Measurements from ENCODE around the gene CNKSR2. TPM values are rescaled to one million over a fixed set of nuclear protein-coding genes. Genes with fewer than 3 reads are reported as not detected.

Gene CNKSR2
- polyA plus RNA-seq, 2 donors = 0.07 to 0.10 TPM

GRCh38 chrX:21559417-21559816 is 185.2 kb downstream of the CNKSR2 start:
- no peak overlapping the region for H3K27ac ChIP-seq (ENCODE audit: low read depth in 2 of 2, low read length in 1 of 2)
- no peaks in the 10 kb centered on the region for H3K27me3 ChIP-seq (ENCODE audit: control insufficient read depth in 1 of 2, insufficient read depth in 2 of 2, low read length in 2 of 2)
- WGBS, 2 donors = 37 to 54% methylated on average over 2 of the region's 2 CpGs
- no peaks in the 10 kb centered on the region for H3K36me3 ChIP-seq (ENCODE audit: control insufficient read depth in 2 of 2, insufficient read depth in 2 of 2, low read length in 1 of 2)
- H3K4me3 ChIP-seq (ENCODE audit: low read depth in 1 of 2, low read length in 2 of 2) = no peak overlapping the region
- no peaks in the 10 kb centered on the region for H3K4me1 ChIP-seq (ENCODE audit: control insufficient read depth in 2 of 2, insufficient read depth in 2 of 2, low read length in 1 of 2)
- no peaks in the 10 kb centered on the region for H3K9me3 ChIP-seq (ENCODE audit: control insufficient read depth in 2 of 2, insufficient read depth in 1 of 2, low read depth in 1 of 2, low read length in 1 of 2)

DNA sequence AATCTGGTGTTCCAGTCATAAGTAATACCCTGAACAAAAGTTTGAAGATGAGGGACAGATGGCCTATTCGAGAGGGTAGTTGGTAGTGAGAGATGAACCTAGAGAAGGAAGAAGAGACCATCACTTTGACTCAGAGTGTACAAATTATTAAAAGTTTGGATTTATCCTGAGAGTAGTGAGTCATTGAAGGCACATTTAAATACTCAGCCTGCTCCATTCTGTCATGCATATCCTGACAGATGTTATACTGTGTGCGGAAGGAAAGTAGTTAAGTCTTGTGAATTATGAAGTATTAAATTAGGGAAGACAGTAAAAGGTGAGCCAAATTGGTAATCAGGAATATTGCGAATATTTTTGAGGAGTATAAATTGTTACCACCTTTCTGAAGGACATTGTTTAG is 190.8 kb downstream of the CNKSR2 start:
- no peaks in the 10 kb centered on the region for H3K9me3 ChIP-seq (ENCODE audit: control insufficient read depth in 2 of 2, insufficient read depth in 1 of 2, low read depth in 1 of 2, low read length in 1 of 2)
- no peaks in the 10 kb centered on the region for H3K36me3 ChIP-seq (ENCODE audit: control insufficient read depth in 2 of 2, insufficient read depth in 2 of 2, low read length in 1 of 2)
- no peaks in the 10 kb centered on the region for H3K4me1 ChIP-seq (ENCODE audit: control insufficient read depth in 2 of 2, insufficient read depth in 2 of 2, low read length in 1 of 2)
- 80 to 93% methylated on average over 3 of the region's 3 CpGs for WGBS, 2 donors
- no peak overlapping the region for H3K27ac ChIP-seq (ENCODE audit: low read depth in 2 of 2, low read length in 1 of 2)
- H3K4me3 ChIP-seq (ENCODE audit: low read depth in 1 of 2, low read length in 2 of 2) = no peak overlapping the region
- no peaks in the 10 kb centered on the region for H3K27me3 ChIP-seq (ENCODE audit: control insufficient read depth in 1 of 2, insufficient read depth in 2 of 2, low read length in 2 of 2)

GRCh38 chrX:21574793-21575192 is 200.6 kb downstream of the CNKSR2 start:
- Histone ChIP-seq H3K27ac (ENCODE audit: low read depth in 2 of 2, low read length in 1 of 2) (no peak overlapping the region), H3K27me3 (ENCODE audit: control insufficient read depth in 1 of 2, insufficient read depth in 2 of 2, low read length in 2 of 2) (no peaks in the 10 kb centered on the region), H3K36me3 (ENCODE audit: control insufficient read depth in 2 of 2, insufficient read depth in 2 of 2, low read length in 1 of 2) (no peaks in the 10 kb centered on the region), H3K4me3 (ENCODE audit: low read depth in 1 of 2, low read length in 2 of 2) (no peak overlapping the region), H3K4me1 (ENCODE audit: control insufficient read depth in 2 of 2, insufficient read depth in 2 of 2, low read length in 1 of 2) (no peaks in the 10 kb centered on the region), H3K9me3 (ENCODE audit: control insufficient read depth in 2 of 2, insufficient read depth in 1 of 2, low read depth in 1 of 2, low read length in 1 of 2) (peaks cover 0 to 2% of the 10 kb centered on the region in 2 donors)
- WGBS, 2 donors = 76 to 91% methylated on average over 1 of the region's 1 CpG

DNA sequence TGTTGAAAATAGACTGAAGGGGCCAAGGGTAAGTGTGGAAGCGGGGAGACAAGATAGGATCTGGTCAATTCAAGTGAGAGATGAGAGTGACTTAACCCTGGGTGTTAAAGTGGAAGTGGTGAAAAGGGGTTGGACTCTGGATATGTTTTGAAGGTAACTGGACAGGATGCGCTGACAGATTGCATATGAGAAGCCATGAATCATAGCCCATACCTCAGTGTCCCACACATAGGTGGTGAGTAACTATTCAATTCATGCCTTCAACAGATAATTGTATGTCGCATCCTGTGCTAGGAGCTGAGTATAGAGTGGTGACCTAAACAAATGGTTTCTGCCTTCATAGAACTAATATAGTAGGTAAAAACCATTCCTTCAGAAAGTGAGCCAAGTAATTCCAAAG is 207.3 kb downstream of the CNKSR2 start:
- no peaks in the 10 kb centered on the region for H3K36me3 ChIP-seq (ENCODE audit: control insufficient read depth in 2 of 2, insufficient read depth in 2 of 2, low read length in 1 of 2)
- H3K4me1 ChIP-seq (ENCODE audit: control insufficient read depth in 2 of 2, insufficient read depth in 2 of 2, low read length in 1 of 2) = no peaks in the 10 kb centered on the region
- H3K27me3 ChIP-seq (ENCODE audit: control insufficient read depth in 1 of 2, insufficient read depth in 2 of 2, low read length in 2 of 2) = no peaks in the 10 kb centered on the region
- no peak overlapping the region for H3K4me3 ChIP-seq (ENCODE audit: low read depth in 1 of 2, low read length in 2 of 2)
- H3K9me3 ChIP-seq (ENCODE audit: control insufficient read depth in 2 of 2, insufficient read depth in 1 of 2, low read depth in 1 of 2, low read length in 1 of 2) = no peaks in the 10 kb centered on the region
- 88 to 92% methylated on average over 3 of the region's 3 CpGs for WGBS, 2 donors
- H3K27ac ChIP-seq (ENCODE audit: low read depth in 2 of 2, low read length in 1 of 2) = no peak overlapping the region

DNA sequence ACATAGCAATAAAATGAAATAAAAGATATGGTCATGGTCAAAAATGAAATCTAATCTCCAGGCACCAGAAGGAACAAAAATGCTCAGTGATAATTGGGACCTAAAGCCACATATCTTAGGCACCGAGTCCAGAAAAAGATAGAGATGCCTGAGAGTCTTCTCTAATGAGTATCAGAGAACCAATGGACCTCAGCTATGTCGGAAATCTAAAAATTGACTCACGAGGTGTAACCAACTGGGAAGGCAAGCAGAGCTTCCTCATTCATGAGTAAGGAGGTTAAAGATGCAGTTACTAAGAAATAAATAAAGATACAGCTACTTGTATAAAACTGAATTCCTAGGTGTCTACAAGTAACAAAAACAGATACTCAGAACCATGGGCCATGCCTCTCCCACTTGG is 211.8 kb downstream of the CNKSR2 start:
- no peak overlapping the region for H3K4me3 ChIP-seq (ENCODE audit: low read depth in 1 of 2, low read length in 2 of 2)
- 76 to 86% methylated on average over 3 of the region's 3 CpGs for WGBS, 2 donors
- no peaks in the 10 kb centered on the region for H3K27me3 ChIP-seq (ENCODE audit: control insufficient read depth in 1 of 2, insufficient read depth in 2 of 2, low read length in 2 of 2)
- no peaks in the 10 kb centered on the region for H3K9me3 ChIP-seq (ENCODE audit: control insufficient read depth in 2 of 2, insufficient read depth in 1 of 2, low read depth in 1 of 2, low read length in 1 of 2)
- no peaks in the 10 kb centered on the region for H3K4me1 ChIP-seq (ENCODE audit: control insufficient read depth in 2 of 2, insufficient read depth in 2 of 2, low read length in 1 of 2)
- no peak overlapping the region for H3K27ac ChIP-seq (ENCODE audit: low read depth in 2 of 2, low read length in 1 of 2)
- no peaks in the 10 kb centered on the region for H3K36me3 ChIP-seq (ENCODE audit: control insufficient read depth in 2 of 2, insufficient read depth in 2 of 2, low read length in 1 of 2)

DNA sequence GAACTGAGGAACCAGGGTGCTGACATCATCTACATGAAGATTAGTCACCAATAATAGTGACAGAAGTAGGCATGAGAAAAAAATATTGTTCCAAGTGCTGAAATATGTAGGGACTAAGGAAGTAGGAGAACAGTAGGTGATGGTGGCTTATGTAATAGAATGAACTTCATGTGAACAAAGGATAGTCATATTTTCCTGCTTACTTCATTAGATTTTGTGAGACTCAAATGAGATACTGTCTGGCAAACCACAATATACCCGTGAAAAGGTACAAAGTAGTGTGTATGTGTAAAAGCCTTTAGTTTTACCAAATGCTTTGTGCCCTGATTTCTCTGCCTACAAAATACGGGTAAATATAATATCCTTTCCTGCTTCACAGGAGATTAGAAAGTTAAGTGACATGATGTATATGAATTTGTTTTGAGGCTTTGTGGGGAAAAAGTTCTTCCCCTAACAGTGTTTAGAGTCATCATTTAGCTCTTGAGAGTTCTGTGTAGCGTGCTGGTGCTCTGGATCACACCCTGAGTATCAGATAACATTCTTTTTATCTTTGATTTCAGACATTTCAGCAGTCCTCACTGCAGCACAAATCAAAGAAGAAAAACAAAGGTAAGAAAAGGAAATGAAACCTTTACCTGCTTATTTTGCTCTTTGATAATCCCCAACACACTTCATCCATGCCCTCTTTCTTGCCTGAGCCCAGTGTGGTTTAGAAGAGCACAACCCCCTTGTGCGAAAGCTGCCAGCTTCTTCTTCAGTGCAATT is 216.0 kb downstream of the CNKSR2 start:
- WGBS, 2 donors = 62 to 80% methylated on average over 4 of the region's 4 CpGs
- Histone ChIP-seq H3K9me3 (ENCODE audit: control insufficient read depth in 2 of 2, insufficient read depth in 1 of 2, low read depth in 1 of 2, low read length in 1 of 2) (no peaks in the 10 kb centered on the region), H3K27ac (ENCODE audit: low read depth in 2 of 2, low read length in 1 of 2) (no peak overlapping the region), H3K4me3 (ENCODE audit: low read depth in 1 of 2, low read length in 2 of 2) (no peak overlapping the region), H3K36me3 (ENCODE audit: control insufficient read depth in 2 of 2, insufficient read depth in 2 of 2, low read length in 1 of 2) (no peaks in the 10 kb centered on the region), H3K4me1 (ENCODE audit: control insufficient read depth in 2 of 2, insufficient read depth in 2 of 2, low read length in 1 of 2) (no peaks in the 10 kb centered on the region), H3K27me3 (ENCODE audit: control insufficient read depth in 1 of 2, insufficient read depth in 2 of 2, low read length in 2 of 2) (no peaks in the 10 kb centered on the region)

GRCh38 chrX:21606002-21606401 is 231.8 kb downstream of the CNKSR2 start:
- Histone ChIP-seq H3K9me3 (ENCODE audit: control insufficient read depth in 2 of 2, insufficient read depth in 1 of 2, low read depth in 1 of 2, low read length in 1 of 2) (no peaks in the 10 kb centered on the region), H3K4me3 (ENCODE audit: low read depth in 1 of 2, low read length in 2 of 2) (no peak overlapping the region), H3K4me1 (ENCODE audit: control insufficient read depth in 2 of 2, insufficient read depth in 2 of 2, low read length in 1 of 2) (no peaks in the 10 kb centered on the region), H3K36me3 (ENCODE audit: control insufficient read depth in 2 of 2, insufficient read depth in 2 of 2, low read length in 1 of 2) (no peaks in the 10 kb centered on the region), H3K27ac (ENCODE audit: low read depth in 2 of 2, low read length in 1 of 2) (no peak overlapping the region), H3K27me3 (ENCODE audit: control insufficient read depth in 1 of 2, insufficient read depth in 2 of 2, low read length in 2 of 2) (no peaks in the 10 kb centered on the region)

DNA sequence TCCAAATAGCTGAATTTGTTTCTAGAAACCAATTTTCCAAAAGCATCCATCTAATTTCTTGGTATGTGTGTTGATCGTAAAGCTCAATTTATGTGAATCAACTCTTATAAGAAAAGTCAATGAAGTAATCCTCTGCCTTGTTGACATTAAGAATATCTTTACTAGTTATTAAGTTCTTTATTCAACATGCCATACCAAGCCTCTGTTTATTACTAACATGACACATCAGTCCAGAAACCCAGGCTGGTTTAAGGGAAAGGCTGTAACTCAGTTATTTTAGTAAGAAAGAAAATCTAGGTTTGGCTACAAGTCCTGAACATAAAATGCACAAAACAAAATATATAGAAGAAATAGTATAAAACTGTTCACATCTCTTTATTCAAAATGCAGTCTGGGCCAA is 235.9 kb downstream of the CNKSR2 start:
- no peaks in the 10 kb centered on the region for H3K27me3 ChIP-seq (ENCODE audit: control insufficient read depth in 1 of 2, insufficient read depth in 2 of 2, low read length in 2 of 2)
- no peak overlapping the region for H3K27ac ChIP-seq (ENCODE audit: low read depth in 2 of 2, low read length in 1 of 2)
- H3K4me1 ChIP-seq (ENCODE audit: control insufficient read depth in 2 of 2, insufficient read depth in 2 of 2, low read length in 1 of 2) = no peaks in the 10 kb centered on the region
- no peaks in the 10 kb centered on the region for H3K9me3 ChIP-seq (ENCODE audit: control insufficient read depth in 2 of 2, insufficient read depth in 1 of 2, low read depth in 1 of 2, low read length in 1 of 2)
- no peak overlapping the region for H3K4me3 ChIP-seq (ENCODE audit: low read depth in 1 of 2, low read length in 2 of 2)
- WGBS, 2 donors = 82 to 97% methylated on average over 1 of the region's 1 CpG
- no peaks in the 10 kb centered on the region for H3K36me3 ChIP-seq (ENCODE audit: control insufficient read depth in 2 of 2, insufficient read depth in 2 of 2, low read length in 1 of 2)

- Histone ChIP-seq H3K27ac (ENCODE audit: low read depth in 2 of 2, low read length in 1 of 2) (no peak overlapping the region), H3K4me1 (ENCODE audit: control insufficient read depth in 2 of 2, insufficient read depth in 2 of 2, low read length in 1 of 2) (no peaks in the 10 kb centered on the region), H3K9me3 (ENCODE audit: control insufficient read depth in 2 of 2, insufficient read depth in 1 of 2, low read depth in 1 of 2, low read length in 1 of 2) (no peaks in the 10 kb centered on the region), H3K36me3 (ENCODE audit: control insufficient read depth in 2 of 2, insufficient read depth in 2 of 2, low read length in 1 of 2) (no peaks in the 10 kb centered on the region), H3K27me3 (ENCODE audit: control insufficient read depth in 1 of 2, insufficient read depth in 2 of 2, low read length in 2 of 2) (no peaks in the 10 kb centered on the region), H3K4me3 (ENCODE audit: low read depth in 1 of 2, low read length in 2 of 2) (no peak overlapping the region)
- 61 to 76% methylated on average over 5 of the region's 5 CpGs for WGBS, 2 donors
Observed at GRCh38 chrX:21612154-21612553, 237.9 kb downstream of the CNKSR2 start.

- 55 to 79% methylated on average over 1 of the region's 1 CpG for WGBS, 2 donors
Observed at GRCh38 chrX:21616386-21616785, 242.2 kb downstream of the CNKSR2 start.

More at GRCh38 chrX:21616386-21616785, 242.2 kb downstream of the CNKSR2 start:
- H3K4me3 ChIP-seq (ENCODE audit: low read depth in 1 of 2, low read length in 2 of 2) = no peak overlapping the region
- no peaks in the 10 kb centered on the region for H3K9me3 ChIP-seq (ENCODE audit: control insufficient read depth in 2 of 2, insufficient read depth in 1 of 2, low read depth in 1 of 2, low read length in 1 of 2)
- H3K27me3 ChIP-seq (ENCODE audit: control insufficient read depth in 1 of 2, insufficient read depth in 2 of 2, low read length in 2 of 2) = no peaks in the 10 kb centered on the region
- no peaks in the 10 kb centered on the region for H3K36me3 ChIP-seq (ENCODE audit: control insufficient read depth in 2 of 2, insufficient read depth in 2 of 2, low read length in 1 of 2)
- H3K27ac ChIP-seq (ENCODE audit: low read depth in 2 of 2, low read length in 1 of 2) = no peak overlapping the region
- H3K4me1 ChIP-seq (ENCODE audit: control insufficient read depth in 2 of 2, insufficient read depth in 2 of 2, low read length in 1 of 2) = no peaks in the 10 kb centered on the region

Data from esophagus (tissue), 2 donors.